ENCODE measurements around the gene FADS6.
"Not testable (repeated sequence)": the region's sequence is repeated elsewhere in the genome, so short reads cannot be mapped to it uniquely, and the experiment has no call there.

The FADS6 gene

DNA sequence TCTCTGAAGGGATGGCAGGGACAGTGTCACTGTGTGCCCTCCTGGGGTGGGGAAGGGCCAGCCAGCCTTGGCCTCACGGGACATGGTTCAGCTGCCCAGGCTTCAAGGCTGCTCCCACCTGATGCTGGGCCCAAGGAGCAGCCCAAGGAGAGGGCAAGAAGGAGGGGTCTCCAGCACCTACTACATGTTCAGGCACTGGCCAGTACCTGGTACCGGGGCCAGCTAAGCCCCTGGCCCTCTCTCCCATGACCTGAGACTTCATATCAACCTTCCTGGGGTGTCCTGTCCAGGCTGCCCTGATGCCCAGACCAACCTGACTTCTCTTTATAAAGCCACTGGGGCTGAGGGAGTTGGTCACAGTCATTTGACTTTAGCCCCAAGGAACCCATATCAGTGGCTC is 28.3 kb upstream of the FADS6 start:
- DNase-seq (ENCODE audit: low read depth, low spot score), result no peak
- no peak overlapping the region for H3K27ac ChIP-seq

DNA sequence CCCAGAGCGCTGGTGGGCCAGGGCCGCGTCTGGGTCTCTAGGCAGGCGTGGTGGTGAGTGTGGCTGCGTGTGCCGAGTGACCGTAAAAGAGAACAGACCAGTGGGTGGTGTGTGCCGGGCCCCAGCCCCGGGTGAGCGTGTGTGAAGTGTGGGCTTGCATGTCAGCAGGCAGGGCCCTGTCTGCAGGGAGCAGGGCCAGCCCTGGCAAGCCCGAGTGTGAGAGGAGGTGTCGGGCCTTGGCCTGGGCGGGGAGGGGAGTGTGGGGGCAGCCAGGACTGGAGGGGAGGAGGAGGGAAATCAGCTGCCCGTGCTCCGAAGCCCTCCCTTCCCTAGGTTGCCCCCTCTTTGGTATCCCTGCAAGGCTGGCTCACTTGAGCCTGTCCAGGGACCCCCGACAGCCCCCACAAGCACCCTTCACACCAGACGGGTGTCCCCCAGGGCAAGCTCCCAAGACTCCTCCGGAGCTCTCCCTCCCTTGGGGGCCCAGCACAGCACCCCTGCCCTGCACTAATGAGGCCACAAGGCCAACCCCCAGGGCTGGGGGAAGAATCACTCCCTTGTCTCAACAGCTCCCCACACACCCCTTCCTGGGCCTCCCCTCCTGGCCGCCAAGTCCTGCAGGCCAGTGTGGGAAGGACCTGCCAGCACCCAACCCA is 27.7 kb upstream of the FADS6 start:
- no peak for DNase-seq (ENCODE audit: low read depth, low spot score)
- H3K27ac ChIP-seq, result no peak overlapping the region

DNA sequence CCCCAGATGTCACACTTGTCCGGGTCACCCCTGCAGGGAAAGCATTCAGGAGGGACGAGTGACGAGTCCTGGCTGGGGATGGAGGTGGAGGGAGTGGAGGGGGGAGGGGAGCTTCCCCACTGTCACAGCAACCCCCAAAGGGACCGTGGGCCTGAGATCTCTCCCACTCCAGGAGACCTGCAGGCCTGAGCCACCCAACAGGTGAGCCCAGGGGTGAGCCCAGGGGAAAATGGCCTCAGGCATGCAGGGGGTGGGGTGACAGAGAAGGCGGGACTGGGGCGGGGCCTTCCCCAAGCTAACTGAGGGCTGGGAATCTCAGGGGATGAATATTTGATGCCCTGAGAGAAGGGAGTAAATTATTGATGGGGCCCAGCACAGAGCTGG is 27.2 kb upstream of the FADS6 start:
- no peak overlapping the region for H3K27ac ChIP-seq
- DNase-seq (ENCODE audit: low read depth, low spot score), result no peak

DNA sequence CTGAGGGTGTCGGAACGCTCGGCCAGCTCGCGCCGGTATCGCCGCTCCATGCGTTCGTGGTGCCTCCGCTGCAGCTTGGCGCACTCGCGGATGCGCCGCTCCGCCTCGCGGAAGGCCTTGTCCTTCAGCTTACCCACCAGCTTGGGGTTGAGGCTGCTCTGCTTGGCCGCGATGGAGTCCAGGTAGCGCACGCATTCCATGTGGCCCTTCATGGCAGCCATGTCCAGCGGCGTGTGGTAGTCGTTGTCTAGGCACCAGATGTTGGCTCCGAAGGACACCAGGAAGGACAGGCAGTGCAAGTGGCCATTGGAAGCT is 26.8 kb upstream of the FADS6 start:
- H3K27ac ChIP-seq, result no peak overlapping the region
- no peak for DNase-seq (ENCODE audit: low read depth, low spot score)

DNA sequence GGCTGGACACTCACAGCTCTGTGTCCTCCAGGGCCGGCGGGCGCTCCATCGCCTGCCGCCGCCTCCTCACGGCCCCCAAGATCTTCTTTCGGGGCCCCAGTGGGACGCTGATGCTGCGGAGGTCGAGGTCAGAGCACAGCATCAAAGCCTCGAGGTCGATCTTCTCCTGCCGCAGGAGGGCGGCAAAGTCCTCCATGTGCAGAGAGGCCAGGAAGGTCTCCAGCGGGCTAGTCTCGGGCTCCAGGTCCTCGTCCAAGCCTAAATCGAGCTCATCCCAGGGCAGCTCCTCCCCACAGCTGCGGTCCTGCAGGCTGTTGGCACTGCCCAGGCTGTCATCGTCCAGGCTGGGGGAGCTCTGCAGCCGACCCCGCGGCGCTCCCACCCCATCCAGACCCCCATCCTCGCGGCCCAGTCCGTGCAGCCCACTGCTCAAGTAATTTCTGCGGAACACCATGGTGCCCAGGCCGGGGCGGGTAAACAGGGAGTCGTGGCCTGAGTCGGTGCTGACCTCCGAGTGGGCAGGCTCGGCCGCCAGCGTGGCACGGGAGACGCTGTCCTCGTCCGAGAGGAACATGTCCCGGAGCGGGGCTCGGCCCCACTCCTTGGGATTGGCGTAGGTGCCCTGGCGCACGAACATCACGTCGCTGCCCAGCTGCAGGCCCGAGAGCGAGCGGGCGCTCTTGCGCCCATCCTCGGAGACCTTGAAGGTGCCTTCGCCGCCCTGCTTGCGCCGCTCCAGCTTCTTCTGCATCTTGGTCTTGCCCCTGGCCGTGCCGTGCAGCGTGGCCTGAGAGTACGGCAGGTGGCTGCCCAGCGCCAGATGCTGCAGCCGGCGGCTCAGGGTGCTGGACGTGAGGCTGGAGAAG is 26.2 kb upstream of the FADS6 start:
- no peak for DNase-seq (ENCODE audit: low read depth, low spot score)
- H3K27ac ChIP-seq, result no peak overlapping the region

DNA sequence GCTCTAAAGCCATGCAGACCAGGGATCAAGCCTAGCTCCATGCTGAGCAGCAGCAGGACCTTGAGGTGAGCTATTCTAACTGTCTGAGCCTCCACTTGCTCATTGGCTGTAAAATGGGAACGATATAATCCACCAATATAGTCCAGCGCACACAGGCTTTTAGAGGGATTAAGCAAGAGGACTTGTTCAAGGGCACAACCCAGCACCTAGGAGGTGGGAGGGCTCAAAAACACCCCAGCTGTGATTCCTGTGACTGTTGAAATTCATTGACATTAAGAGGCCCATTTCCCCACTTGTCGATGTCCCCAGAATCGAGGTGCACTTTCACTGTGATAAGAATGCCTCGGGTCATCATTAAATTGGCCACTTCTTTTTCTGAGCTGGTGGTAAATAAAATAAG is 25.5 kb upstream of the FADS6 start:
- no peak overlapping the region for H3K27ac ChIP-seq
- no peak for DNase-seq (ENCODE audit: low read depth, low spot score)

DNA sequence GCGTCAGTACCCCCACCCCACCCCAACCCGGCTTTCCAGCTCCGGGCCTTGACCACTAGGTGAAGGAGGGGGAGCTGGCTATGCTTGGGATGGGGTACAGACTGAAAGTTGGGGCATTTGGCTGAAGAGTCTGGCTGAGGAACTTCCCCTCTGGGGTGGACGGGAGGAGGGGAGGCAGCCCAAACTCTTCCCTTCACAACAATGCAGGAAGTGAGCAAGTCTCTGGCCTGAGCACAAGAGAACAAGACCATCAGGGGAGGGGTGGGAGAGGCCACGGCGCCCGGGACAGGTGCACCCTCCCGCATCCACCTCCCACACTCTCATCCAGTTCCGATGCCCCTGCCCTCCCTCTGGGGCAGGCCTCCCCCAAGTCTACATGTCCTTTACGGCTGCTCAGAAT is 24.0 kb upstream of the FADS6 start:
- no peak for DNase-seq (ENCODE audit: low read depth, low spot score)
- no peak overlapping the region for H3K27ac ChIP-seq

DNA sequence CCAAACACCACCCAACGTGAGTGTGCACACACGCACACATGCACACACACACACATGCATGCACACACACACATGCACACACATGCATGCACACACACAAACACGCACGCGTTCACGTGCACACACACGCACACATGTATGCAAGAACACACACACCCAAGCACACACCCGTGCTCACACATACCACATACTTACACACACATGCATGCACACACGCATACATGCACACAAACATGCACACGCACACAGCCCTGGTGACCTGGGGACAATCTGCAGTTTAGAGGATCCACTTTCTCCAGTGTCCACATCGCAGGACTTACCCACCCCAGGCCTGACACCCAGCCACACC is 23.4 kb upstream of the FADS6 start:
- H3K27ac ChIP-seq, result no peak overlapping the region
- no peak for DNase-seq (ENCODE audit: low read depth, low spot score)

DNA sequence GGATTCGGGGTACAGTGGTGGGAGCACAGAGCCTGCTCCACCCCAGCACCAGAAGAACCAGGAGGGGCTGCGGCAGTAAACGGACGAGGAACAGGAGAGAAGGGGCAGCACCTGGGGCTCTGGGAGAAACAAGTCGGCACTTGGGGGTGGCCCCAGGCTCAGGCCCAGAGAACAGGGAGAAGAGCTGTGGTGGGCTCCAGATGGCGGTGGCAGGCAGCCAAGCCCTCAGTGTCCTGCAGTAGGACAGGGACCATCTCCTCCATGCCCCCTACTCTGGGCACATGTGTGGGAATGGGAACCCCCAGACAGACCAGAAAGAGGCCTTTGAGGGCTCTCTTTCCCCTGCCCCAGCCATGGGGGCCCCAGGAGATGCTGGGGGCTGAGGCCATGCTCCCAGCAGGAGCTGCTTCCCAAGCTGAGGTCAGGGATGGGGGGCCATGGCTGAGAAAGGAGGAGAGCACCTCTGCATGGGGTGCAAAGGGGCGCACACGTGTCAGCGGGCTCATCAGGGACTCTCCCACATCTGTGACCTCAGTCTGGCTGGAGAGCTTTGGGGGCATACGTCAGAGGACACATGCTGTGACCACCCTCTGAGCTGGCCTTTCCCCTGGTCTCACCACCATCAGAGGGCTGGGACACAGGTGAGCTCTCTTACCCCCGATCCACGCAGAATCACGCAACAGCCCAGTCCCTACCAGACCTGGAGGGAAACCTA is 22.9 kb upstream of the FADS6 start:
- DNase-seq (ENCODE audit: low read depth, low spot score), result no peak
- no peak overlapping the region for H3K27ac ChIP-seq

DNA sequence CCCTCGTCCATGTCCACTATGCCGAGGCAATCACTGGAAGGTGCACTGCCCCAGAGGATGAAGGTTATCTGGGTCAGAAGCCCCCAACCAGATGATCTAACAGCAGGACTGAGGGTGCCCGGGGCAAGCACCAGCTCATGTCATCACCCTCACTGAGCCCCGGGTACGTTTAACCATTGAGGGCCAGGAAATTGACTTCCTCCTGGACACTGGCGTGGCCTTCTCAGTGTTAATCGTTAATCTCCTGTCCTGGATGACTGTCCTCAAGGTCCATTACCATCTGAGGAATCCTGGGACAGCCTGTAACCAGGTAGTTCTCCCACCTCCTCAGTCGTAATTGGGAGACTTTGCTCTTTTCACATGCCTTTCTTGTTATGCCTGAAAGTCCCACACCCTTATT is 18.0 kb upstream of the FADS6 start:
- not testable (repeated sequence) for DNase-seq (ENCODE audit: low read depth, low spot score); H3K27ac ChIP-seq

DNA sequence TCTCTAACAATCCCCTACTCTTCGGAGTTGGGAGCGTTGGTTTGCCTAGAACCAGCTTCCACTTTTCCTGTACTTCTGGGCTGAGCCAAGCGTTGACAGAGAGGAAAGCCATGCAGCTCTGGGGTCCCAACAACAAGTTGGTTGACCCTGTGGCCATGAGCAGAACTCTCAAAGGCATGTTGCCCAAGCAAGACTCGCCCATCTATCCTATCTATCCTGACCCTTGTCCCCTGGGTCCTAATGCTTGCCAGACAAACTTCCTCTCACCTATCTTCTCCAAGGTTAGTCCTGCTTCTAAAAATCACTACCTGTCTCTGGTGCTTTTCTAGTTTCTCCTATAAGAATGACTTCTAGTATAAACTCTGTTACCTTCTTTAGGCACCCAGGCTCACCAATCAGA is 15.7 kb upstream of the FADS6 start:
- DNase-seq (ENCODE audit: low read depth, low spot score); H3K27ac ChIP-seq: not testable (repeated sequence)

DNA sequence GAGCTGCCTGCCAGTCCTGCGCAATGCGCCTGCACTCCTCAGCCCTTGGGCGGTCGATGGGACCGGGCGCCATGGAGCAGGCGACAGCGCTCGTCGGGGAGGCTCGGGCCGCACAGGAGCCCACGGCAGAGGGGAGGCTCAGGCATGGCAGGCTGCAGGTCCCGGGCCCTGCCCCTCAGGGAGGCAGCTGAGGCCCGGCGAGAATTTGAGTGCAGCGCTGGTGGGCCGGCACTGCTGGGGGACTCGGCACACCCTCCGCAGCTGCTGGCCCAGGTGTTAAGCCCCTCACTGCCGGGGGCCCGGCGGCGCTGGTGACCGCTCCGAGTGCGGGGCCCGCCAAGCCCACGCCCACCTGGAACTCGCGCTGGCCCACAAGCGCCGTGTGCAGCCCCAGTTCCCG is 13.6 kb upstream of the FADS6 start:
- H3K27ac ChIP-seq, result no peak overlapping the region
- DNase-seq (ENCODE audit: low read depth, low spot score), result no peak

DNA sequence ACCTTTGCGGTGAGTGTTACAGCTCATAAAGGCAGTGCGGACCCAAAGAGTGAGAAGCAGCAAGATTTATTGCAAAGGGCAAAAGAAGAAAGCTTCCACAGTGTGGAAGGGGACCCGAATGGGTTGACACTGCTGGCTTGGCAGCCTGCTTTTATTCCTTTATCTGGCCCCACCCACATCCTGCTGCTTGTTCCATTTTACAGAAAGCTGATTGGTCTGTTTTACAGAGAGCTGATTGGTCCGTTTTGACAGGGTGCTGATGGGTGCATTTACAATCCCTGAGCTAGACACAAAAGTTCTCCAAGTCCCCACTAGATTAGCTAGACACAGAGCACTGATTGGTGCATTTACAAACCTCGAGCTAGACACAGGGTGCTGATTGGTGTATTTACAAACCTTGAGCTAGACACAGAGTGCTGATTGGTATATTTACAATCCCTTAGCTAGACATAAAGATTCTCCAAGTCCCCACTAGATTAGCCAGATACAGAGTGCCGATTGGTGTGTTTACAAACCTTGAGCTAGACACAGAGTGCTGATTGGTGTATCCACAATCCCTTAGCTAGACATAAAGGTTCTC is 12.9 kb upstream of the FADS6 start:
- DNase-seq (ENCODE audit: low read depth, low spot score); H3K27ac ChIP-seq: not testable (repeated sequence)

DNA sequence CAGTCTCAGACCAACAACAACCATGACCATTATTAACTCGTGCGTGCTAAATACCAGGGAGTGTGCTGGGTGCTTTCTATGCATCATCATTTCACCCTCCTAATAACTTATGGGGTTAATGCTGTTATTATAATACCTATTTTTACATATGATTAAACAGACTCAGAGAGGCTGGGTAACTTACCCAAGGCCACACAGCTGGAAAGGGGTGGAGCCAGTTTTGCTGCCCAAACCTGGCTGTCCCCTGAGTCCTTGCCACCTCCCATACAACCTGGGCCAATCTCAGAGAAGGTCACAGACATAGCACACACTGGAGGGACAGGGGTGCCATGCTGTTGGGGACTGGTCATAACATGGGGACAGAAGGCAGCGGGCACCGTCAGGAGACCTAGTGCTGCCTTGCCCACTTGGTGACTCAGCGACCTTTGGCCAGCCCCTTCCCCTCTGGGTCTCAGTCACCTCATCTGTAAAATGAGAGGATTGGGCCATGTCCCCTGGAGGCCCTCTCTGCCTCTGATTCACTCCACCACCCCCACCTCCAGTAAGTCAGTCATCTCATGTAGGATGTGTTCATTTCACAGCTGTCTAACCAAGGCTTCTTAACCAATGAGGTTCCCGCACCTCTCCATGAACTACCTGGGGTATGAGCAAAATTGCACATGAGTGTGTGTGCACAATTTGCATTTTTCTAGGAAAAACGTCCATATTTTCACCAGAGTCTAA is 11.4 kb upstream of the FADS6 start:
- no peak for DNase-seq (ENCODE audit: low read depth, low spot score)
- H3K27ac ChIP-seq, result no peak overlapping the region

DNA sequence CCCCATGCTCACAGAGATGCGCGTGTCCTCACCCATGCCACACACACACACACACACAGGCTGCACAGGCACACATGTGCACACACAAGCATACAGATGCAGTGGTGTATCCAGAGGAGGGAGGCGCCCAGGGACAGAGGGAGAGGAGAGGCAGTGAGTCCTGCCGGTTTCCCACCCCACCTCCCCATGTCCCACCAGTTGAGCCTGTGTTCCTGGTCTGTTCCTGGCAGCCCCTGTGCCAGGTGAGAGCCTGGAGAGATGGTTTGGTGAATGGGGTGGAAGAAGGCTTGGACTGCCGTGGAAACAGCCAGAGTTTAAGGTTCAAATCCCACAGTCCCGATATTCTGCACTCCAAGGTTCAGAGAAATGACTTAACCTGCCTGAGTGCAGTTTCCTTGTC is 10.2 kb upstream of the FADS6 start:
- no peak for DNase-seq (ENCODE audit: low read depth, low spot score)
- H3K27ac ChIP-seq, result no peak overlapping the region

DNA sequence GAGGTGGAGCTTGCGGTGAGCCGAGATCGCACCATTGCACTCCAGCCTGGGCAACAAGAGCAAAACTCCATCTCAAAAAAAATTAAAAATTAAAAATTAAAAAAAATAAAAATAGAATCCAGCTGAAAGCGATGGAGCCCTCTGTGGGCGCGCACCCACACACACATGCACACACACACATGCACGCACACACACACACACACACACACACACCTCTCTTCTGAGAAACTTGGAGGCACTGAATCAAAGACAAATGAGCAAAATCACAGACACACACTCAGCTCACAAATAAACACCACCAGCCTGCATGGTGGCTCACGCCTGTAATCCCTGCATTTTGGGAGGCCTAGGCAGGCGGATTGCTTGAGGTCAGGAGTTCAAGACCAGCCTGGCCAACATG is 9.6 kb upstream of the FADS6 start:
- no peak for DNase-seq (ENCODE audit: low read depth, low spot score)
- H3K27ac ChIP-seq, result no peak overlapping the region

DNA sequence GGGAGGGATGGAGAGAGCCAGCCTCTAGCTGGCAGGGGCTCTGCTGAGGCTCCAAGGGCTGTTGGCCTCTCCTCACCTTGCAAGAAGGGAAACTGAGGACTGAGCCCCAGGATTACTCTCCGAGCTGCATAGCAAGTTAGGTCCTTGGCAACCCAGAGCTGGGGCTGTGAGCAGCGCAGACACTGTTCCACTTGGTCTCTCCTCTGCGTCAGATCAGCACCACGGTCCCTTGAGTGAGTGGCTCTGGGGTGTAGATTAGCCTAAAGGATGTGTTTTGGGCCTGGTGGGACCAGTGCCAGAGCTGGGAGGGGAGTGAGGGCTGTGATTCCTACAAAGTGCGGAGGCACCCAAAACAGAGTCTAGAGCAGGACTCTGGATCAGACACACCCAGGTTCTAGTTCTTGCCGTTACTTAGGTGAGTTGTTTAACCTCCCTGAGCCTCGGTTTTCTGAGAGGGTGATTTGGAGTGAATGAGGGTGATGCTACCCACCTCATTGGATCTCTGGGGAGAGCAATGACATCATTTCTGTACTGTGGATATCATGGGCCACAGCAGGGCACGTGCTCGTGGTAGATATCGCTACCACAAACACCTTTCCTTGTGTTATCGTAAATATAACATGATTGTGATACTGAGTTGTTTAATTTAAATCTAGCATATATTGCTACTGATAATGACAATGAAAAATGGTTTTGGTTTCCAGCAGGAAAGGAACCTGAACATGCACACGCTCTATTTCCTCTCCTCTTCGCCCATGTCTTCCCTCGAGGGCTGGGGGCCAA is 8.1 kb upstream of the FADS6 start:
- no peak overlapping the region for H3K27ac ChIP-seq
- no peak for DNase-seq (ENCODE audit: low read depth, low spot score)

DNA sequence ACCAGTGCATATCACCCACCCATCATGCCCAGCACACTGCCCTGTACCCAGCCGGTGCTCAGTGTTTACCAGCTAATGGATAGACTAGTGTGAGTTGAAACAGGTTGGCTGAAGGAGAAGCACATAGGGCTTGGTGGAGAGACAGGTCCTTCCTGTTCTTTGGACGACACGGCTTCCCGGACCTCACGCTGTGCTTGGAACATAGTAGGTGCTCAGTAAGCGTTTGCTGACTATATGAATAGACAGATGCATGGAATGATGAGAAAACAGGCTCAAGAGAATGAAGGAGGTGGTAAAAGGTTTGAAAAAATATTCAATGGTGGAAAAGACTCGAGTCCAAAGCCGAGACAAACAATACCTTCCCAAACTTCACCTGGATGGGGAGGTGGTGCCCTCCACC is 6.8 kb upstream of the FADS6 start:
- H3K27ac ChIP-seq, result no peak overlapping the region
- DNase-seq (ENCODE audit: low read depth, low spot score), result no peak

DNA sequence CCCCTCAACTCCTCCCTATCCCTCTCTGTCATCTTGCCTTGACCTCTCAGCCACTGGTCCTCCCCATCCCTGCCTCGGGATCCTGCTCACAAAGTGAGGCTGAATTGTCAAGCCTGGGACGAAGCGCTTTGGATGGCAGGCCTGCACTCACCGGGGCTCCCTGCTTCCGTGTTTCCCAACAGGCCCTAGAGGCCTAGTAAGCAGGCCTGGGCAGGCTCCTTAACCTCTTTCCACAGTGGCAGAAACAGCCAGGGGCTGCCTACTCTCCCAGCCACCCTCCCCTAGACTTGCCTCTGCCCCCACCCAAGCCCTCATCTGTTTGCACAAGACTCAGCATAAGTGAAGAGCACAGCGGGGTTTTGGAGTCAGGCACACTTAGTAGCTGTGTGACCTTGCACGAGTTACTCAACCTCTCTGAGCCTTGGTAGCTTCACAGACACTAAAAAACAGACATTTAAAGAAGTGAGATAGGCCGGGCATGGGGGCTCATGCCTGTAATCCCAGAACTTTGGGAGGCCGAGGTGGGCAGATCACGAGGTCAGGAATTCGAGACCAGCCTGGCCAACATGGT is 5.0 kb upstream of the FADS6 start:
- H3K27ac ChIP-seq, result no peak overlapping the region
- DNase-seq (ENCODE audit: low read depth, low spot score), result peak; percentile 14

All from epithelial cell of prostate (primary cell).